Keratinocyte (primary cell): ENCODE results near the gene SLC24A5. TPM values are rescaled to one million over a fixed set of nuclear protein-coding genes. Genes with fewer than 3 reads are reported as not detected.

ENCODE experiments used
- DNase-seq: peaks from one replicate; pipeline ENCODE4 v3.0.0-alpha.2; 2011; ENCODE audit warnings: low read depth, missing footprints, low spot score
- FAIRE-seq: peaks from 2 replicates; lab custom pipeline; 2011; peaks lifted over from hg19 to GRCh38; lab: Jason Lieb, UNC
- H2AFZ ChIP-seq: 2 replicates; pipeline ENCODE4 v1.6.0; 2012; ENCODE audit warnings: low read length, control low read depth, inconsistent platforms; ENCODE audit not compliant: control insufficient read depth
- H3K27ac ChIP-seq: 2 replicates; pipeline ENCODE4 v1.5.1; 2011; ENCODE audit warnings: low read length; ENCODE audit not compliant: control insufficient read depth, insufficient read depth
- H3K27me3 ChIP-seq: 3 replicates; pipeline ENCODE4 v1.6.0; 2011; ENCODE audit warnings: low read length; ENCODE audit not compliant: control insufficient read depth, insufficient read depth; ENCODE audit errors: extremely low read depth
- H3K36me3 ChIP-seq, 2 experiments: 2 replicates in 1 of 2; 3 replicates in 1 of 2; pipeline ENCODE4 v1.5.1; 2011; ENCODE audit warnings: low read length in 2 of 2, mild to moderate bottlenecking in 1 of 2; ENCODE audit not compliant: control insufficient read depth in 2 of 2, insufficient read depth in 2 of 2; ENCODE audit errors: extremely low read depth in 1 of 2
- H3K4me1 ChIP-seq: 3 replicates; pipeline ENCODE4 v1.5.1; 2011; ENCODE audit warnings: low read length; ENCODE audit not compliant: control insufficient read depth, insufficient read depth; ENCODE audit errors: extremely low read depth
- H3K4me2 ChIP-seq: 3 replicates; pipeline ENCODE4 v1.6.0; 2011; ENCODE audit warnings: low read depth, low read length; ENCODE audit not compliant: control insufficient read depth, insufficient read depth; ENCODE audit errors: extremely low read depth
- H3K4me3 ChIP-seq, 3 experiments: fragments of 200-600 bp in 1 of 3; sonication (generic) in 1 of 3; 2 replicates in 2 of 3; 3 replicates in 1 of 3; pipeline ENCODE4 v1.5.1; 2011 to 2016; ENCODE audit warnings: low read length in 3 of 3, mild to moderate bottlenecking in 3 of 3, control low read depth in 2 of 3, inconsistent platforms in 1 of 3, low read depth in 1 of 3, mixed read lengths in 1 of 3, mixed run types in 1 of 3, moderate library complexity in 1 of 3; ENCODE audit not compliant: control insufficient read depth in 2 of 3, insufficient read depth in 2 of 3; ENCODE audit errors: extremely low read depth in 1 of 3
- H3K79me2 ChIP-seq: 2 replicates; pipeline ENCODE4 v1.6.0; 2012; ENCODE audit warnings: low read length; ENCODE audit not compliant: control insufficient read depth, insufficient read depth
- H3K9ac ChIP-seq: 3 replicates; pipeline ENCODE4 v1.6.0; 2011; ENCODE audit warnings: low read length; ENCODE audit not compliant: control insufficient read depth, insufficient read depth; ENCODE audit errors: extremely low read depth
- H3K9me1 ChIP-seq: 3 replicates; pipeline ENCODE4 v1.6.0; 2011; ENCODE audit warnings: low read length; ENCODE audit not compliant: control insufficient read depth, insufficient read depth; ENCODE audit errors: extremely low read depth
- H3K9me3 ChIP-seq: 2 replicates; pipeline ENCODE4 v1.5.1; 2012; ENCODE audit warnings: low read depth, low read length; ENCODE audit not compliant: control insufficient read depth
- H4K20me1 ChIP-seq: 3 replicates; pipeline ENCODE4 v1.6.0; 2011; ENCODE audit warnings: low read length; ENCODE audit not compliant: control insufficient read depth, insufficient read depth; ENCODE audit errors: extremely low read depth
- EZH2 ChIP-seq: IDR thresholded peaks from one replicate; pipeline ENCODE4 v1.6.1; 2012; ENCODE audit warnings: inconsistent platforms, mild to moderate bottlenecking, low read length, moderate library complexity
- dilution Hi-C: fragments of 300-500 bp; cut with MboI; formaldehyde crosslinking; loops from one replicate; pipeline ENCODE4 v1.7.0; 2020; ENCODE audit warnings: low sequenced_read_pairs; ENCODE audit not compliant: extremely low pct_ligation_motif_present
- polyA plus RNA-seq, 5 experiments: library from polyadenylated mRNA; depleted of rRNA in 3 of 5; stranded (reverse) in 3 of 5; stranded (forward) in 1 of 5; unstranded in 1 of 5; fragments of >200 nt; gene quantifications; 1 replicate in 1 of 5; 2 replicates in 3 of 5; 3 replicates in 1 of 5; pipeline versions ENCODE4 v1.2.1 to v1.2.3, GENCODE V29; 2011 to 2012; ENCODE audit warnings: missing spikeins in 2 of 5, low read depth in 1 of 5, low replicate concordance in 1 of 5
- TF ChIP-seq, protein P1 (sequence below), 3 experiments: IDR thresholded peaks in 1 of 3; conservative IDR thresholded peaks in 1 of 3; optimal IDR thresholded peaks in 1 of 3; 2 replicates in 2 of 3; 3 replicates in 1 of 3; pipeline versions ENCODE3 to v1.5.1; 2011; ENCODE audit warnings: low read length in 3 of 3, mild to moderate bottlenecking in 3 of 3, moderate library complexity in 2 of 3, control low read depth in 1 of 3, inconsistent platforms in 1 of 3; ENCODE audit not compliant: insufficient read depth in 2 of 3; ENCODE audit errors: extremely low read depth in 1 of 3

SLC24A5 gene
- polyA plus RNA-seq, 1 donor (not counting 4 experiments of a cell fraction or from before 2014, with no cell fraction given), result 0.04 TPM

DNA sequence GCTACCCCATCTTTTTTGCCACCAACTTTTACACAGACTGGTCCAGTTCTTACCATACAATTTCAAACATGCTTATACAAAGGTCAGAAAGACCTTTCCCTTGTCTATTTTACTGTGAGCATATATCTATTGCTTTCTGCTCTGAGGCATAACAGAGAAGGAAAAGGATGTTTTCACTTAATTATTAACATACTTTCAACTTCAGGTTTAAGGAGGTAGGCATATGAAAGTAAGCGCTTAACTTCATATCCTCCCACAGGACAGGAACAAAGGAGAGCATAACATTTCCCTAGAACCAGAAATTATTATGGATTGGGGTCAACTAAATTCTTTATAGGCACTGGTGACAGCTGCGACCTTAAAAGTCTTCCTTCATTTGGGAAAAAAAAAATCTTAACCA, 56.2 kb downstream of the SLC24A5 start:
- no peak for FAIRE-seq
- dilution Hi-C loops, result no loop called here

DNA sequence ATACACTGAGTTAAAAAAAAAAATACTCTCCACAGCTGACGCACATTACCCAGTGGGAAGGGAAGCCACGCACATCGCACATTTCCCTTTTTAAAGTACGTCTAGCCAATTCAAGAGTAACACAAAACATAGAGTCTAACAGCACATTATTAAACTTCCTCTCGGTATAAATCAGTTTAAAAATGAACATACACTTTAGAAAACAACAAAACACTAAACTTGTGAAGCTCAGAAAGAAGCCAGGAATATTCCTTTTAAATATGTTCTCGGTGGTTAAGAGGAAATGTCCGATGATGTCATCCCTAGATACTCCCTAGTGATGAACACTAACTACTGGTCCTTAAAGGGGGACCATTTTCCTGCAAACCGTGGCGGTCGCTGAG, 56.6 kb downstream of the SLC24A5 start:
- no peak overlapping the region for H3K27ac ChIP-seq
- no peaks in the 10 kb centered on the region for H3K79me2 ChIP-seq
- peaks cover 4% of the 10 kb centered on the region for H3K27me3 ChIP-seq
- no peaks in the 10 kb centered on the region for H4K20me1 ChIP-seq
- no peaks in the 10 kb centered on the region for H3K9me1 ChIP-seq
- peak overlapping the region; percentile 11 for H2AFZ ChIP-seq
- no peaks in the 10 kb centered on the region for H3K9me3 ChIP-seq
- H3K4me2 ChIP-seq, result peak overlapping the region; percentile 39
- no peak for TF ChIP-seq EZH2
- TF ChIP-seq, protein P1, sequence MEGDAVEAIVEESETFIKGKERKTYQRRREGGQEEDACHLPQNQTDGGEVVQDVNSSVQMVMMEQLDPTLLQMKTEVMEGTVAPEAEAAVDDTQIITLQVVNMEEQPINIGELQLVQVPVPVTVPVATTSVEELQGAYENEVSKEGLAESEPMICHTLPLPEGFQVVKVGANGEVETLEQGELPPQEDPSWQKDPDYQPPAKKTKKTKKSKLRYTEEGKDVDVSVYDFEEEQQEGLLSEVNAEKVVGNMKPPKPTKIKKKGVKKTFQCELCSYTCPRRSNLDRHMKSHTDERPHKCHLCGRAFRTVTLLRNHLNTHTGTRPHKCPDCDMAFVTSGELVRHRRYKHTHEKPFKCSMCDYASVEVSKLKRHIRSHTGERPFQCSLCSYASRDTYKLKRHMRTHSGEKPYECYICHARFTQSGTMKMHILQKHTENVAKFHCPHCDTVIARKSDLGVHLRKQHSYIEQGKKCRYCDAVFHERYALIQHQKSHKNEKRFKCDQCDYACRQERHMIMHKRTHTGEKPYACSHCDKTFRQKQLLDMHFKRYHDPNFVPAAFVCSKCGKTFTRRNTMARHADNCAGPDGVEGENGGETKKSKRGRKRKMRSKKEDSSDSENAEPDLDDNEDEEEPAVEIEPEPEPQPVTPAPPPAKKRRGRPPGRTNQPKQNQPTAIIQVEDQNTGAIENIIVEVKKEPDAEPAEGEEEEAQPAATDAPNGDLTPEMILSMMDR (optimal IDR thresholded peaks at IDR 0.05 in 1 of 3, IDR thresholded peaks at IDR 0.05 in 1 of 3, conservative IDR thresholded peaks at IDR 0.05 in 1 of 3; ENCODE audit: extremely low read depth in 1 of 3, insufficient read depth in 2 of 3, low read length in 3 of 3), result no peak
- H3K36me3 ChIP-seq, result no peaks in the 10 kb centered on the region
- peak overlapping the region; percentile 35 to 68 (median 55) for H3K4me3 ChIP-seq
- dilution Hi-C loops, result no loop called here
- DNase-seq (no peak), FAIRE-seq (no peak)
- no peaks in the 10 kb centered on the region for H3K4me1 ChIP-seq
- no peak overlapping the region for H3K9ac ChIP-seq

More for the DNA sequence above, 56.2 kb downstream of the SLC24A5 start:
- DNase-seq, result no peak
- Histone ChIP-seq H3K9ac (no peak overlapping the region), H3K4me2 (peak overlapping the region; percentile 39), H3K36me3 (no peaks in the 10 kb centered on the region), H3K4me1 (no peaks in the 10 kb centered on the region), H2AFZ (no peak overlapping the region), H3K27ac (no peak overlapping the region), H3K9me1 (no peaks in the 10 kb centered on the region), H4K20me1 (no peaks in the 10 kb centered on the region), H3K9me3 (no peaks in the 10 kb centered on the region), H3K79me2 (no peaks in the 10 kb centered on the region), H3K4me3 (no peak overlapping the region), H3K27me3 (peaks cover 4% of the 10 kb centered on the region)
- TF ChIP-seq, protein P1 (optimal IDR thresholded peaks at IDR 0.05 in 1 of 3, IDR thresholded peaks at IDR 0.05 in 1 of 3, conservative IDR thresholded peaks at IDR 0.05 in 1 of 3; ENCODE audit: extremely low read depth in 1 of 3, insufficient read depth in 2 of 3, low read length in 3 of 3), result no peak
- no peak for TF ChIP-seq EZH2
